Measurements from ENCODE around the gene FASTKD3. TPM values are rescaled to one million over a fixed set of nuclear protein-coding genes. Genes with fewer than 3 reads are reported as not detected.

Gene FASTKD3
- total RNA-seq, 1 donor from 2014 or later: 4.7 TPM

GRCh38 chr5:7815892-7816534 lies 52.8 kb downstream of the FASTKD3 start:
- intact Hi-C loops (cut with DNase I): no loop called here
- ATAC-seq (ENCODE audit: poor library complexity) (peak; percentile 92), DNase-seq (peak; percentile 89)

GRCh38 chr5:7814816-7815215 lies 54.0 kb downstream of the FASTKD3 start:
- no peak for ATAC-seq (ENCODE audit: poor library complexity)
- intact Hi-C loops (cut with DNase I): no loop called here
- DNase-seq: no peak

GRCh38 chr5:7813576-7813975 lies 55.3 kb downstream of the FASTKD3 start:
- ATAC-seq (ENCODE audit: poor library complexity) (no peak), DNase-seq (no peak)
- intact Hi-C loops (cut with DNase I): no loop called here

GRCh38 chr5:7813007-7813406 lies 55.8 kb downstream of the FASTKD3 start:
- intact Hi-C loops (cut with DNase I): no loop called here
- no peak for DNase-seq
- ATAC-seq (ENCODE audit: poor library complexity): no peak

DNA sequence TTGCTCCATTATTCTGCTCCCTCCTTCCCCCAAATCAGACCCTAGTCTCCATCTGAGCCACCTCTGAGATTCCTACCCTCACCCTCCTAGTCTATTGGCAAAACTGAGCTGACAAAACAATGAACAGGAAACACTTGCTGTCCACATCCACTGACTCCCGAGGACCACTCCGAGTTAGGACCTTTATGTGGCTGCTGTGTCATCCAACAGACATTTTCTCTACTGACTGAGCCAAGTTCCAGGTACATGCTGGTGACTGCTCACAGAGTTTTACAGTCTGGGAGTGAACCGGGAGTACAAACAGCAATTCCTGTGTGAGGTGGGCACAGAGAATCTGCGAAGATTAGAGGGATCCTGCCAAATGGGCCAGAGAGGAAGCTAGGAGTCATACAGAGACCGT lies 57.1 kb downstream of the FASTKD3 start:
- no peak for DNase-seq
- ATAC-seq (ENCODE audit: poor library complexity): no peak
- intact Hi-C loops (cut with DNase I): no loop called here

Other genes starting within 250 kb of the FASTKD3 start
- gene CFAP90, start 17.9 kb downstream of the FASTKD3 start, total RNA-seq: not detected
- 28.2 TPM for gene MTRR, start 117 bp upstream of the FASTKD3 start, total RNA-seq

Measured in Right ventricle myocardium superior (tissue), 1 donor.